Activated effector memory CD4-positive, alpha-beta T cell treated with Interleukin-2 at 50 U/mL for 16 hours (primary cell): ENCODE measurements around the gene ACP1.

ENCODE experiments used
- DNase-seq: peaks from one replicate; pipeline ENCODE4 v3.0.0-alpha.2; 2020

Gene ACP1

DNA sequence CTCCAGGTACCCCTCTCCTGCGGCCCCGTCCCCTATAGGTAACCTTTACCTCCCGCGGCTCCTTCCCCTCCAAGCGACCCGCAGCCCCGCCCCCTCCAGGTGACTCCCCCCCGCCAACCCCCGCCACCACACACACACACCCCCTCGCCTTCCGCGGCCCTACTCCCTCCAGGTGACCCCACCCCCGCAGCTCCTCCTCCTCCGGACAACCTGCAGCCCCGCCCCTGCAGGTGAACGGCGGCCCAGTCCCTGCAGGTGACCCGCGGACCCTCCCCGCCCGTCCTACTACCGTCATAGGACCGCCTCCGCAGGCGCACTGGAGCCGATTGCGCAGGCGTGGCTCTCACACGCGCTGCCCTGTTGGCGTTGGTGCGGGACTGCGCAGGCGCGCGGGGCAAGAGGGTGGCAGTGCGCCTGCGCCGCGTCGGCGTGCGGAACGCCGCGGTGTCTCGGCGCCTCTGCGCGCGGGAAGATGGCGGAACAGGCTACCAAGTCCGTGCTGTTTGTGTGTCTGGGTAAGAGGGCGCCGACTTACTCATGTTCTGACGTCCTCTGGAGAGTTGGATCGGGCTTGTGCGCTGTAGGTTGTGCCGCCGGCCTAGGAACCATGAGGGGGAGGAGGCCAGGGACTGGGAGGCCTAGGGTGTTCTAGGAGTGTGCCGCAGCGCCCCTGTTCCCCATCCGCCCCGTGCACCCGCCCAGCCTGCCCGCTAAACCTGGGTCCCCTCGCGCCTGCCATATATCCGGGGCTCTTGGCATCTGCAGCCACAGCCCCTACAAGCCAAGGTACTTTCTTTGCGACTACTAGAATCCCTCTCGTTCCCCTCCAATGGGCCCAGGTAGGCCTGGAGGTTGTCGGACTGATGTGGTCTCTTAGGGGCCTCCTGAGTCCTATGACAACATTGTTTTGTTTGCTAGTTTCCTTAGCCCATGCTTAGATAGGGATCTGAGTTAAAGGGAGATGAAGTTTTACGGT, at the start of gene ACP1:
Gene ACP1 (plus strand): TSS at position 455 of the 976 bp plus-strand sequence. CDS start 18 bp downstream, at position 473.
- peak; percentile 93 for DNase-seq

DNA sequence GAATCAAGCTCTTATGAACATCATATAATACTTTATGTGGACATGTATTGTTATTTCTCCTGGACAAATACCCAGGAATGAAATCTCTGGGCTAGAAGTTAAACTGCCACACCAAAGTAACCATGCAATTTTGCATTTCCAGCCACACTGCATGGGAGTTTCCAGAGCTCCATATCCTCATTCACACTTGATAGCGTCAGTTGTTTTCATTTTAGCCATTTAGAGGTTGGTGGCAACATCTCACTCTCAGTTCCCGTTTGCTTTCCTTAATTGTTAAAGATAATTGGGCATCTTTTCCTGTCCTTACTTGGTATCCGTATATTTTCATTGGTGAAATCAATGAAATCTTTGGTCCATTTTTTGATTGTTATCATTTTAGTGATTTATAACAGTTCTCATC, 48.7 kb upstream of the ACP1 start:
- no peak for DNase-seq

DNA sequence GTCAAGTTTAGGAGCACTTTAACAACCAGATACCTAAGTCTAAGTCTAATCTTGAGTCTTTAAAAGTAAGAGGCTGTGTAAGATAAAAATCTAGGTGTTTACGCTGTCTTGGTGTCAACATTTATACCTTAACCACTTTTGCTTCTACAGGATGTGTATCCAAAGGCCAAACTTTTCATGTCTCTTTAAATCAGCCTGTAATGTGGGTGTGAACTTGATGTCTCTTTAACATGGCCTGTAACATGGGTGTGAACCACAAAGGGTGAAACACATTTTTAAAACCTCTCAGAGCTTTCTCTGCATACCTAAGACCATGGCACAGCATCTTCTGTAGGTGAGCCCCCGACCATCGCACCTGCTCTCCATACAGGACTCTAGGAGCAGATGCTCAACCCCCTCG, 41.3 kb upstream of the ACP1 start:
- no peak for DNase-seq

DNA sequence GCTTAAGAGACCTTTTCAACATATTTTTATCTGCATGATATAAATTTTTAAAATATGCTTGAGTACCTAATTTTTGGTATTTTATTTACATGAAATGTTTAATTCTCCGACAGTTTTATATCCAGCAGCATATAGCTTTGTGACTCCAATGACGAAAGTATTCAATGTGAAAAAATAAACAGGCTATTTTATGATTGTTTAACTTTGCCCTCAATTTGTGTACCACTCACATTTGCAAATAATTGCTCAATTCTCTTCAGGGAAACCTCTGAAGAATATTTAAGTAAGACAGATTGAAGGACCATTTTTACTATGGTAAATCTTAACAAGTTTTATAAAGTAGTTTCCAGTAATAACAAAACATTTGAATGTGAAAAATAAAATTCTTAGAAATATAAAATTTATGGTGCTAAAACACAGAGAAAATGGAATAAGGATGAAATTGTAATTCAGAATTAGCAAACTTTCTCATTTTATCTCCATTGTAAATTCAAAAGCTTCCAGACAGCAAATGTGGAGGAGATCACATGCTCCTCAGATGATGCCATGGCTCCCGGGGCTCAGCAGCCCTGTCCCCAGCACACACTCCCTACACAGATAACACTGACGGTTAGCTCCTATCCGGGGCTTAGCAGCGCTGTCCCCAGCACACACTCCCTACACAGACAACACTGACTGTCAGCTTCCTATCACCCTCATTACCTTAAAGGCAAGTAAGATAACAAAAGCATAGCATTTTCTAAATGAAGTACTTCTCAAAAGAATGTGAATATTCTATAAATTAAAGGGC, 40.6 kb upstream of the ACP1 start:
- DNase-seq: no peak

DNA sequence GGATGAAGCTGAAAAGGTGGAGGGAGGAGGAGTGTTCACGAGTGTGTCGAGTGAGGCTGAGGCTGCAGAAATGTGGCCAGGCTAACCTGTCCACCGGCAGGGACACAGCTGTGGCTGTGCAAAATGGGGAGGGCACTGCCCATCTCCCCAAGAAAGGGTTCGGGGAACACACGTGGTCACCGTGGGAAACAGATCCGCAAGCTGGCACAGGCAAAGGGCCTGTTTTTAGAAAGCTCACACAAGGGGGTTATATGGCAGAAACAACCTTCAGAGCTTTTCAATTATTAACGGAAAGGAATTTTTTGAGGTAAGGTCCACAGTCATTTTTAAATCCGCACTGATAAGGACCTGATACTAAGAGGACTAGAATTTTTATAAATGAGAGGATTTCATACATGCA, 36.6 kb upstream of the ACP1 start:
- no peak for DNase-seq

DNA sequence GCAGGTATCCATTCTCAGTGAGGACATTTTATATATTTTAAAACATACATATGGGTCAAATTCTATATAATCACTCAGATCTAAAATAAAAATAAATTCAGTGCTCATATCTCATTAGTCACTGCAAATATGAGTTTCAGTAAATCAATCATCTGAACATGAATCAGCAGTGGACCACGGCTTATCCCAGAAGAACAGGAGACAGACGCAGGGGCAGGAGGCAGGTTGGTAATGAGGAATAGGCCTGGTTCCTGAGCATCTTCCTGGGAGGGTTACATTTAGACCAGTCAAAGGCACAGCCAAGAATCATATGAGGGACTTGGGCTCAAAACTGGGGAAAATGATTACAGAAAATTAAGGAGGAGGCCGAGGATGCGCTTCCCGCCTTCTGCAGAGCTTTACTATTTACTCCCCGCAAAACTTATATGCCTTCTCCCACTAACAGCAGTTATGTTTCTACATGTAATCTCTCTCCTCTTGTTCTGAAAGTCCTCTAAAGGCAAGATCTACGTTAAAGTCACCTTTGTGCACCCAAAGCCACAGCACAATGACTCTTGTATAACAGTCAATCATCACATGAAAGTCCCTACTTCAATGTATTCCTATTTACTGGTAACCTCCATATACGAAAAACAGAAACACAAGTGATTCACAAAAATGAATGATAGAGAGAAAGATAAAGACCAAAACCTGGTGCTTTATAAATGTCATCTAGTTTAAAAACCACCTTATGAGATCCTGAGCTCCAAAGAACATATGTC, 36.0 kb upstream of the ACP1 start:
- no peak for DNase-seq

DNA sequence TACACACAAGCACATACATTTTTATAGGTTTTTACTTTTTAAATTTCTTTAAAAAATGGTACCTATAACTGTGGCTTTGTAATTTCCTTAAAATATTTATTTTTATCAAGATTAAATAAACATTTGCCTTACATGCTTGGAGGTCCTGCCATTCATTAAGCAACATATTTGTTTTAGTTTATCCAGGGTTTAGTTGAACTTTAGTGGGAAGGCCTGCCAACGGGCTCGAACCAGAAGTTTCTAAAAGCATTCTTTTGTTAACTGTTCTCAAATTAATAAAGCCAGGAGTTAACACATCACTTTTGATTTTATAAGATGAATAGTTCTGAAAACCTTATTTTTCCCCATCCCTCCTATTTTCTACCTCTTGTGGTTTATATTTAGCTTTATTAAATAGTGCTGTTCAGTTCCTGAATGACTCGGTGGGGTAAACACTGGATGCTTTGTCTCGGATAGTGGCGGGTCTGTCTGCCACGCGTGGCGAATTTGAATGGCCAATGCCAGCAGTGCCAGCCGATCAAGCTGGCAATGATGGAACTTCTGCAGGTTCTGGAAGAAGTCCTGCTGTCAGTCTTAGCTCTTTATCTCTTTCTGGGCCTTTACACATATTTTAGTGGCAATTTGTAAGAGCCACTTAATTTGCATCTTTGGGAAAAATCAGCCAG, 33.1 kb upstream of the ACP1 start:
- DNase-seq: no peak

DNA sequence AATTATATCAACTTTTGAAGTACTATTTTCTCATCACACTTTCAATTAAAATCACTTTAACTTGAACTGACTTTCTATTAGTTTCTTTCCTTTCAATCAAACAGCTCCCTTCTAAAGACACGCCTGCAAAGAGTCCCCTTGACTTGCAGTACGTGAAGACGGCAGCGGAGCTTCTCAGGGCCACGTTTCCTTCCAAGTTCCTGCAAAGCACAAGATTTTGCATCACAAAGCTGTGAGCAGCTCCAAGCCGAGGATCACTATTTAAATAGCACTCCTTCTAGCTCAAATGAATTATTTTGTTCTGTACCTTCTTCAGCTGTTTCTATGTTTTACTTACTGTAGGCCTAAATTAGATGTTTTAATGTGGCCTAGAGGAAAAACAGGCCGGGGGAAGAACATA, 31.7 kb upstream of the ACP1 start:
- no peak for DNase-seq

DNA sequence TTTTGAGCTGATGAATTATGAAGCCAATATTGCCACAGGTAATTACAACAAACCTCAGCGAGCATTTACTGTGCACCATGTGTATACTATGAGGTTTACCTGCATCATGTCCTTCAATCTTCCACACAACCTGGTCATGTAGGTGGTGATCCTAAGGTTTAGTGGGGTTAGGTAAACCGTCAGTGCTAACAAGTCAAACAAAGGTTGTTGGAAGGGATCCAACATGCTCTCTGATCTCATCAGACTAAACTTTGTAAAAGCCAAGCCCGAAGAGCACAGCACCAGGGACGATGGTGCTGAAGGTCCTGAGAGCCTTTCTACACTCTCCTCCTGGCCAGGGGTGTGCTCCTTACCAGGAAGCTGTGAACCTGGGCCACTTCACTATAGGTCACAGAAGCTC, 30.3 kb upstream of the ACP1 start:
- DNase-seq: no peak

DNA sequence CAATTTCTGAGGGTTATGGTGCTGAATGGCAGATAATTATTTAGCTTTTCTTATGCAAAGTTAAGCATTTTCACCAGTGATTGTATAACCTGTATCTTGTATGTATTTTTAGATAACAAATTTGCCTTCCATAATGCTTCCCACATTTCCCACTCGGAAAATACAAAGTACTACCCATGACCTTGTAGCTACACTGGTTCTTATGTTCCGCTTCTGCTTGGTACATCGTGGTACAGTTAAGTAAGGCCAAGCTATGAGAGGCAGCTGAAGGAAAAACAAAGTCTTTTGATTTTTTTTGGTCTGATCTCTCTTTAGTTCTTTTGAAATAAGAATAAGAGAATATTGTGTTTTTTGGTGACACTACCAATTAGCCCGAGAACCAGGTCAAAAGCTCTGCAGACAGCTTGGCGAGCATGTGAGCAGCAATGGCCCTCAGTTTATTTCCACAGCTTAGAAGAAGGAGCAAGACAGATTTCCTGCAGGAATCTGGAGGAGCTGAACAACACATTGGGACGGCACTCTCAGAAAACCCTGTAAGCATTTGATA, 27.7 kb upstream of the ACP1 start:
- DNase-seq: no peak

DNA sequence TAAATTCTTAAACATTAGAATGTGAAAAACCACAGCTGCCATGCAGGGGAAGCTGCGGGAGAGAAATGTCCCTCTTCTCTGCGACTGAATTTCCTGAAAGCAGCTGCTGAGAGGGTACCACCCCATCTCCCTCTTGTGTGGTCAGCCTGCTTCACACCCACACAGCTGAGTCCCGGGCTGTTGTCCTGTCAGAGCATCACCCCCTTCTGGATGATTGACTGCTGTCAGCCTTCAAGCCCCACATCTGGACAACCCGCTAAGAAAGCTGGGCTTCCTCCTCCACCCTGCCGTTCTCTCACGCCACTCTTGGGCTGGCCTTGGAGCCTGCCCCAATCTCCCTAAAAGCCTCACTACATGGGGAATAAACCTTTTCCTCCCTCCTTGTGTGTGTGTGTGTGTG, 26.9 kb upstream of the ACP1 start:
- no peak for DNase-seq

DNA sequence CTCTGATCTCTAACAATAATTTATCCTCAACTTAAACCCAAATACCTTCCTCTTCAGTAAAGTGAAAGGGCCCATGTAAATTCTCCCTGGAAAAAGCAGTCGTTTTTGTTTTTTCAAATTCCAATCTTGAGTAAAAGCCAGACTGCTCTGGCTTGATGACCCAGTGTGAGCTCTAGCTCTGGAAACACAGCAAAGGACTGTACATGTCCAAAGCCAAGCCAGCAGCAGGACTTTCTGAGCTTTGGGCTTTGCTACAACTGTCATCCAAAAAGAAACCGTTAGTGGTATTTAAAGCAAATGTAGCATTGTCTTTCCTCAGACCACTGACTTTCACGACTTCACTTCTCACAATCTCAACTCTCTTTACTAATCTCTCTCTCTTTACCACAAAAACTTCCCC, 26.3 kb upstream of the ACP1 start:
- no peak for DNase-seq

DNA sequence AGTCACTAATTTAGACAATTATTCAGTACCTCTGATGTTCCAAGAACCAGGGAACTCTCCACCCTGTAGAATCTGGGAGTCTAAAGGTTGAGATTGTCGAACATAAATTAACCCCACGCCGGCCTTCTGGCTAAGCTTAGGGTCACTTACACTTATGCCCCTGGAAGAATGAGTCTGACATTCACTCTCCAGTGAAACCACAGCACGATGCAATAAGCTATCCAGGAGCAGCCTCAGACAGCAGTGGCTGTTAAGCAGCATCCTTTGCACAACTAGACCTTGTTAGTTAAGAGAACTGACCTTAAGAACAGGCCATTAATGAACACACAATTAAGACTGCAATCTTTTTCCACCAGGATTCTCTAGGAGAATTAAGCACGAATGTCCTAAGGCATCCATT, 25.9 kb upstream of the ACP1 start:
- DNase-seq: no peak

DNA sequence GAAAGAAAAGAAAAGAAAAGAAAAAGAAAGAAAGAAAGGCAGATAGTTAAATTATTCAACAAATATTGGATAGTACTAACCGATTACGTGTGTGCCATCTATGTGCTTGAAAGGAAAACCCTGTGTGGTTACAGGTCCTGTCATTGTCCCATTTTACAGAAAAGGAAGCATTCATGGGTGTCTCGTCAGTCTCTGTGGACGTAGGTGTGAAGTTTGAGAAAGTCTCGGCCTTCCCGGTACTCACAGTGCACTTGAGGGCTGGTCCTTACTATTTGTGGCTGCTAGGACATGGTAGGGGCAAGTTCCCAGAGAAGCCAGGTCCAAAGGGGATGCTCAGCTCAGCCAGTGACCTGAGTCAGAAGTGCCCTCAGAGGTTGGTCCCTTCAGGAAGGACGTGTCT, 20.2 kb upstream of the ACP1 start:
- no peak for DNase-seq

DNA sequence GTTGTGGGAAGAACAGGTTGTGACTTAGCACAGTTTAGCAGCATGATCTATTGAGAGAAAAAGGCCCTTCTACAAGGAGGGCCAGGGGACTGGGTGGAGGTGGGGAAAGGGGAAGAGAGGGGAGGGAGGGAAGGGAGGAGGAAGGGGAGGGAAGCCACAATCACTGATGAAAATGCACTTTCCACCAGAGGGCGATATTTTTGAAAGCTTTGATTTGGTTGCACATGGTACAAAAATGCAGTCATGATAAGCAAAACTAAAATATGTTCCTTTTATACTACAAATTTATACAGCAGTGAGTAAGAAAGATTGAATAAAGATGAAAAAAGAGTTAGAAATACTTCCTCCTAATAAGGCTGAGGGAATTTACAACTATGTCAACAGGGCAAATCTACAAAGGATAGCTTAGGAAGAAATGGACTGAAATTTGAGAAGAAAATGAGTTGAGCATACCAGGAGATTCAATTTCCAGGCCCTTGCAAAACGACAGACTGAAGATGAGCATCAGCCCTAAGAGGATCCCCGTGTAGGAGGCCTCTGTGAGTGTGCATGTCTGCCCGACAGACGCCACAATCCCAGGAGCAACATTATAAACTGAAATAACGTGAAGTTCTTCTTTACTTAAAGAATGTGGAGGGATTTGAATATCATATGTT, 18.1 kb upstream of the ACP1 start:
- DNase-seq: no peak

DNA sequence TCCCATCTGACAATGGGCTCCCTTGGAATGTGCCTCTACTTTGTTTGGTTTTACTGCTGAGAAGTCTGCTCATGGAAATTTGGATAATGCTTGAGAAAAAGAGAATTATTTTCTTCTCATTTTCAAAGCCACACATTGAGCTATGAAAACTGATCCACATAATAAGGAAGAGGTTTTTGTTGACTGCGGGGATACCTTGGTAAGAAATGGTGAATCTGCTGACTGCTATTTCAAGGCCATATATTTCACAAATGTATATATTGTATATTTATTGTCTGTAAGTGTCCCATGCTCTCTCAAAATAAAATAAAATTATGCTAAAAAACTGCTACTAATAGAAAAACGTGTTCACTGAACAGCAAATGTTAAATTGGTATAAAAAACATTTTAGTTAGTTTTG, 16.0 kb upstream of the ACP1 start:
- no peak for DNase-seq

DNA sequence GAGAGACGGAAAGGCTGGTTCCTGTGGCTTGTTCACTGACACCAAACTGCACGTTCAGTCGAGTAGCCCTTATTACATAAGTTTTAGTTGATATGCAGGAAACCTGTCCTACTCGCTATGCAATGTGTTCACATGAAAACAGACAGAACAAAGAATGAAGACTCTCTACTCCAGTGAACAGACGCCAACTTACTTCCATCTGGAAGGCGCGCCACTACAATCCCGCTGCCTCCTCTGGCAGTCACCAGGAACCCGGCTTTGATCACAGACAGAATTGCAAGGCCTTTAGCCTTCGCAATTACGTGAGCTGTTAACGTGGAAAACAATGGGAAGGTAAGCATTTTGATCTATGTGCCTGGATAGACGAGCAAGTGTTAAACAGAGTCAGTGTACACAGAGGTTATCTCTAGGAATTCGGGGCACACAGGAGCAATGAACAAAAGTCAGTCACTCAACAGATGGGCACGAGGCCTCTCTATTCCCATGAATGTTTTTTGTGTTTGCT, 15.2 kb upstream of the ACP1 start:
- no peak for DNase-seq

DNA sequence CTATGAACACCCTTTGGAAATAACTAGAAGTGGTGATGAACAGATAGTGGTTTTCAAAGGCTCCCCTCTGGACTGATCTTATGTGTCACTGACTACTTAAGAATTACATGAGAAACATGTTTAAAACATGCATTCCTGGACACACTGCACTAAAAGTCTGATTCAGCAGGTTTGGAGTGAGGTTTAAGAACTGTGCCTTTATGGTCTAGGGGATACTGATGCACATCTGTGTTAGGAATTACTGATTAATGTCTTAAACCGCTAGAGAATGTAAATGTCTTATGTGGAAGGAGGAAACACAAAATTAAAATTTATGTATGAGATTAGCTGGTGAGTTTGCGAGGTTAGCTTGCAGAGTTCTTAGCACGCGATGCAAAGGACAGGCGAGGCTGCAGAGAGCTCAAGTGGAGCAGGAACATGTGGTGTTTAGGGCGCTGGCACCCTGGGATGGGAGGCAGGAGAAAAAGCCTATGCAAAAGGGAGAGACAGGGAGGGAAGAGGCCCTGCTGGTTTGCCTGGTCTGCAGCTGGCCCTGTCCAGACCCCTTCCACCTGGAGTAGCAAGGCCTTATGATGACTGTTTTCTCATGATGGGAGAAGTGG, 12.6 kb upstream of the ACP1 start:
- DNase-seq: no peak

DNA sequence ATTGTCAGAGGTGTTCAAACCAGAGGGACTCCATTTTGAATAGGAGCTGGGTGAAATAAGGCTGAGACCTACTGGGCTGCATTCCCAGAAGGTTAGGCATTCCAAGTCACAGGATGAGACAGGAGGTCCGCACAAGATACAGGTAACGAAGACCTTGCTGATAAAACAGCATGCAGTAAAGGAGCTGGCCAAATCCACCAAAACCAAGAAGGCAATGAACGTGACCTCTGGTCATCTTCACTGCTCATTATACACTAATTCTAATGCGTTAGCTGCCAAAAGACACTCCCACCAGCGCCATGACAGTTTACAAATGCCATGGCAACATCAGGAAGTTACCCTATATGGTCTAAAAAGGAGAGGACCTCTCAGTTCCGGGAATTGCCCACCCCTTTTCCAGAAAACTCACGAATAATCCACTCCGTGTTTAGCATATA, 11.5 kb upstream of the ACP1 start:
- no peak for DNase-seq

DNA sequence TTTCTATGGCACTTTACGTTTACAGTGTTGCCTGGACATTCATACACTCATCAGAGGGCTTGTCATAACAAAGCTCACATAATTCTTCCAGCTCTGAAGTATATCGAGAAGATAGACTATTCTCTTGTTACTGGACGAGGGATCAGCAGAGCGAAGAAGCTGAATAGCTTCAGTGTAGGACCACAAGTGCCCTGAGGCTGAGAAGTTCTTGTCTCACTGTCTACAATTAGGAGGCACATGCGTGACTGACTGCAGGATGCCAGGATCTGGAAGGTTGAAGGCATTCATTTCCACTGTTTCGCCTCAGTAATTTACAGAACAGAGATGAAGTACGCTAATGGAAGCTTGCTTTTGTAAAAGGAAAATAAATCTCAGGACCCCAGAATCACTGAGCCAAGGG, 10.5 kb upstream of the ACP1 start:
- DNase-seq: no peak

DNA sequence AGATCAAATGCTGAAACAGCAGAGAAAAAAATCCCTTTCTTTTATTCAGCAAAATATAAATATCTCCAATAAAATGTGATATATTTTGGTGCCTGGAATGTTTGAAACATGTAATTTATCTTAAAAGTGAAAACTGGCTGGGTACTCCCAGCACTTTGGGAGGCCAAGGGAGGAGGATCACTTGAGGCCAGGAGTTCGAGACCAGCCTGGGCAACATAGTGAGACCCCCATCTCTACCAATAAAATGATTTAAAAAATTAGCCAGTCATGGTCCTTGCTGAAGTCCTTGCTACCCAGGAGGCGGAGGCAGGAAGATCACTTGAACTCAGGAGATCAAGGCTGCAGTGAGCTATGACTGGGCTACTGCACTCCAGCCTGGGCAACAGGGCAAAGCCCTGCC, 9.6 kb upstream of the ACP1 start:
- DNase-seq: no peak
